GM18502 (cell line): Measurements from ENCODE around the gene SH2B3.
"Not testable (repeated sequence)": the region's sequence is repeated elsewhere in the genome, so short reads cannot be mapped to it uniquely, and the experiment has no call there.

Source experiments
- ATAC-seq: cut with Tn5 transposase; IDR thresholded peaks from one replicate; pipeline ENCODE4 v1.9.1; 2021; ENCODE audit warnings: mild to moderate bottlenecking; ENCODE audit not compliant: unreplicated experiment, poor library complexity

SH2B3 gene

DNA sequence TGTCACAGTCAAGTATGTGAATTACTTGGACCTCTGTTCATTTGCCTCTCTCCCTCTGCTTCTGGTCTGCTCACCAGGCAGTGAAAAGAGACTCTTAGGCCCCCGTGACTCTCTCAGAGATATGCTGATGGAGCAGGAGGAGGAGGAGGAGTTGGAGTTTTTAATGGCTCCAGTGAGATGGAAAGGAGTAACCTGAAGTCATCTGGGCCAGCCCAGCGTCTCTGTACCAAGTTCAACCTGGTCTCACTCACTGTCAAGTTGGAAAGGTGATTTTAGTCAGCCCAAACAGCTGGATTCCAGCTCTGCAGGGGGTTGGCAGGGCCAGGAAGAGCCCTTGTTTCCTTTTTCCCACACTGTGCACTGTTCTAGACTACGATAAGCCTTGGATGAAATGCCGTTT, 48.6 kb downstream of the SH2B3 start:
- ATAC-seq = no peak

- ATAC-seq = no peak
Observed at GRCh38 chr12:111454716-111455447, 49.2 kb downstream of the SH2B3 start.

DNA sequence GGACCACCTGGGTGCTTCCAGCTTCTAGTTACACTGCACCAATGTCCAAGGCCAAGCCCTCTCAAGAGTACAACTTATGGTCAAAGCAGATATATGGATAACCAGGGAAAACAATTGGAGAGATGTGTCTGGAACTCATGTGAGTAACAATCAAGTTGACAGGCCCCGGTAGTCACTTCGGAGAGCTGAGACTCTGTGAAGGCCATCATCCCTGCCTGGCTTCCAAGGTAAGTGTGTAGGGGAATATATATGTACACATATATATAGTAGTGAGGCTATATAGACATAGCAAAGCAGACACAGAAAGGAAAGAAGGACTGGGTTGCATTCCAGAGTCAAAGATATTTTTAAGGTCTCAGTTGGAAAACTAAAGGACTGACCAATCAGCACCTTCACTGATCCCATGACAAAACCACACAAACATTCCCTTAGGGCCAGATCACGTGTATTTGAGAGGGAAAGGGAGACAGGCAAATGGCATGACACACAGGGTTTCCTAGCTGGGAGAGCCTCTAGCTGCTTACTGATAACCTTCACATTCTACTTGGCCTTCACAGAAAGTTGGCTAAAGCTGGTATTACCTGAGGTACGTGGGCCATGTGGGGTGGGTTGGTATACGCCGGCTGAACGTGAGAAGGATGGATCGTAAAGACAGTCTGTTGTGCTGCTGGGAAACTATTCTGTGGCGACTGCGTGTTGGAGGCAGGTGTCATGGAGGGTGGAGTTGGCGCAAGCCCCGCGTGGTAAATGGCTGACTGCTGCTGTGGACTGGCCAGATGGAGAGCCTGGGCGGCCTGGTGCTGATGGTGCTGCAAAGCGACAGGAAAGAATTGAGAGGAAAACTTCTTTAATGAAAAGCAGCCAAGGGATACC, 50.0 kb downstream of the SH2B3 start:
- ATAC-seq = no peak

GRCh38 chr12:111457071-111457470, 51.3 kb downstream of the SH2B3 start:
- ATAC-seq = no peak

GRCh38 chr12:111457577-111457976, 51.9 kb downstream of the SH2B3 start:
- no peak for ATAC-seq

- ATAC-seq = no peak
Observed at GRCh38 chr12:111458546-111459172, 52.9 kb downstream of the SH2B3 start.

- not testable (repeated sequence) for ATAC-seq
Observed at GRCh38 chr12:111460111-111460510, 54.4 kb downstream of the SH2B3 start.

DNA sequence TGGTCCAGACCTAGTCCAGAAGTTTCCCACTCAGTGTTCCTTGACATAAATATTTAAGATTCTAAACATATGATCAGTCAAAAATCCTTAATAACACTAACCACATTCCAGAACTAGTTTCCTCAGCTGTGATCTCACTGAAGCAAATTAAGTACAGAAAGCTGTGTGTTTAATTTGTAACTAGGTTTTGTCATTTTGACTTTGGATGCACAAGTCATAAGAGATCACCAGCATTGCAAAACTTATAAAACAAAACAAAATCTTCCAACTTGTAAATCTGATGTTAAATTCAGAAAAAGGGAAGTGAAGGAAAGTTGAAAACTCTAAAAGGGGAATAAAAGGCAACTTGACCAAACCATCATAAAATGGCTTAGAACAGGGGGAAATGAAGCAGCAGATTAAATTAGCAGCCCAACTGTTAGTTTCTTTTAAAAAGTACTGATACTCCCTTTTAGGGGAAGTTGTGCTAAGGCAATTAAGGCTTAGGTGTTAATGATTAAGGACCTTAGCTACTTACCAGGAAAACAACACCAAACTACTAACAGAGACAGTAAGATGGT, 56.6 kb downstream of the SH2B3 start:
- no peak for ATAC-seq

- no peak for ATAC-seq
Observed at GRCh38 chr12:111467092-111467856, 61.6 kb downstream of the SH2B3 start.

DNA sequence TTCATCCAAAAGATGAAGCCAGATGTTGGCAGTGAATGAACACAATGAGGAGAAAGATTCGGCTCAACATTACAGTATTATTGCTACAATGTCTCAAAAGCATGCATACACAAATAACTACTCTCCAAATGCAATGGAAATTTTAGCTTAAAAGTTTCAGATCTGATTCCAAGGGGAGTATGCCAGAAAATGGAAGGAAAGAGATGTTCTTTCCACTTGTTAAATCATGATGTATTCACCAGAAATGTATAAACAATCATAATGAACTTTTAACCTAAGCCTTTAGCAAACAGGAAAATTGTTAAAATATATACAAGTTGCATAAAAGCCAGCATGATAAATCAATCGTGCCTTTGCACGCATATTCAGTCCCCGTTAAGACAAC, 62.1 kb downstream of the SH2B3 start:
- no peak for ATAC-seq

DNA sequence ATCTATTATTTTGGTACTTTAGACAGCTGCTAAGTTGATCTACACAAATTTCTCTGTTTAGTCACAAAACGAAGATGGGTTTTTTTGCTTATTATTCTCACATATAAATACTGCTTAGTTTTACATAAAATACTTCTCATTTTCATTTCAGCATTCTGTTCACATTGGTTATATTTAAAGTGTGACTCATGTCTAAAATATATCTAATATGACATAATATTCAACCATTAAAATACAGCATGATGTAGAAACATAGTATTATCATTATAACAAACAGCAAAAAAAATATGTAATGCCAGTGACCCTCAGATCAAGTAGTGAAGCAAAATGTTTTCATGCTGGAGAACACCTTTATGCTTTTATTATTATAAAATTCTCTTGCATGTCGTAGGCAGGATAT, 63.7 kb downstream of the SH2B3 start:
- ATAC-seq = no peak

GRCh38 chr12:111471236-111471635, 65.5 kb downstream of the SH2B3 start:
- ATAC-seq = no peak

GRCh38 chr12:111482462-111482861, 76.7 kb downstream of the SH2B3 start:
- ATAC-seq = no peak

GRCh38 chr12:111488271-111488670, 82.5 kb downstream of the SH2B3 start:
- ATAC-seq = no peak

DNA sequence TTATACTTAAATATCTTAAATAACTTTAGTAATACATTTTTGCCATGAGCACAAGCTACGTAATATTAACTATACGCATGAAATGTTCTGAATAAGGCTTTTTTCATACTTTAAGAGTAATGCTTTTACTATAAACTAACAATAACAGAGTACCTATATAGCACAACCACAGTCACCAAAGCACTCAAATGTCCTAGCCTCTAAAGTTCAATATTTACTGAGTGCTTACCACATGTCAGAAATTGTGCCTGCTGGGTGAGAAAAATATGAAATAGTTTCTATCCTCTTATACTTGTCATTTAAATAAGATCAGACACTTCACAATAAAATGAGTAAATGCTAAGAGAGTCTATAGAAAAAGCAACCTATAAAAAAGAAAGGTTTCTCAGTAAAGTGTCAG, 83.1 kb downstream of the SH2B3 start:
- ATAC-seq = no peak

GRCh38 chr12:111492979-111493378, 87.3 kb downstream of the SH2B3 start:
- not testable (repeated sequence) for ATAC-seq

DNA sequence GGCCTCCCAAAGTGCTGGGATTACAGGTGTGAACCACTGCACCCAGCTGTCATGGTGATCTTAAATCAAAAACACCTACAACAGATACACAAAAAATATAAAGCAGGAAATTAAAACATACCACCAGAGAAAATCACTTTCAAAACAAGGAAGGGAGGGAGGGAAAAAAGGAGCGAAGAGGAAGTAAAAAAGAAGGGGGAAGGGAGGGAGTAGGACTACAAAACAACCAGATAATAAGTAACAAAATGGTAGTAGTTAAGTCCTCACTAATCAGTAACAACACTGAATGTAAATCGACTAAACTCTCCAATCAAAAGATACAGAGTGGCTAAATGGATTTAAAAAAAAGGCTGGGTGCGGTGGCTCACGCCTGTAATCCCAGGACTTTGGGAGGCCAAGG, 89.0 kb downstream of the SH2B3 start:
- ATAC-seq = no peak
